IMR-90 (cell line): ENCODE results near the gene GAL3ST2. TPM values are rescaled to one million over a fixed set of nuclear protein-coding genes. Genes with fewer than 3 reads are reported as not detected.

Experiments used
- ATAC-seq: fragments of 200-7000 bp; cut with Tn5 transposase; 2 replicates; pipeline ENCODE4 v1.9.1; 2020; ENCODE audit warnings: low read depth, mild to moderate bottlenecking, moderate library complexity
- BruUV-seq: library from RNA; stranded (reverse); fragments of 400-500 nt; replicated peaks from 2 replicates; lab custom pipeline; 2021; lab: Mats Ljungman, UMichigan
- CTCF ChIA-PET: fragments of 300-600 bp; formaldehyde crosslinking; extraction: SDS; loops from one replicate; lab custom pipeline; 2021; ENCODE audit warnings: antibody characterized with exemption; lab: Yijun Ruan, JAX
- POLR2A ChIA-PET: fragments of 300-600 bp; sonication (Branson Sonifier 250); formaldehyde crosslinking; loops from one replicate; lab custom pipeline; 2022; ENCODE audit warnings: antibody characterized with exemption; ENCODE audit not compliant: unreplicated experiment; lab: Charles Lee
- DNase-seq: peaks from one replicate; pipeline ENCODE4 v3.0.0; 2013
- H2AFZ ChIP-seq: replicated peaks from 2 replicates; pipeline ENCODE3; 2013; ENCODE audit warnings: low read length, mild to moderate bottlenecking; ENCODE audit not compliant: poor library complexity
- H2AK5ac ChIP-seq: 2 replicates; pipeline ENCODE4 v1.6.1; 2013; ENCODE audit warnings: low read depth, low read length, inconsistent platforms
- H2AK9ac ChIP-seq: replicated peaks from 2 replicates; pipeline ENCODE3; 2013; ENCODE audit warnings: mild to moderate bottlenecking, low read depth, low read length, moderate library complexity; ENCODE audit not compliant: poor library complexity
- H2BK120ac ChIP-seq: 2 replicates; pipeline ENCODE4 v1.6.1; 2013; ENCODE audit warnings: low read depth, low read length, inconsistent platforms
- H2BK15ac ChIP-seq: 3 replicates; pipeline ENCODE4 v1.6.1; 2013; ENCODE audit warnings: low read depth, low read length, inconsistent platforms
- H2BK20ac ChIP-seq: 2 replicates; pipeline ENCODE4 v1.6.1; 2013; ENCODE audit warnings: low read depth, mild to moderate bottlenecking, inconsistent platforms, low read length, moderate library complexity
- H2BK5ac ChIP-seq: 2 replicates; pipeline ENCODE4 v1.6.1; 2013; ENCODE audit warnings: mild to moderate bottlenecking, low read depth, low read length, inconsistent platforms; ENCODE audit not compliant: poor library complexity, severe bottlenecking
- H3K14ac ChIP-seq: replicated peaks from 2 replicates; pipeline ENCODE4 v1.6.1; 2013; ENCODE audit warnings: low read depth, low read length, inconsistent platforms
- H3K18ac ChIP-seq: 2 replicates; pipeline ENCODE4 v1.6.1; 2013; ENCODE audit warnings: low read depth, low read length, control low read depth
- H3K23ac ChIP-seq: 2 replicates; pipeline ENCODE4 v1.6.1; 2013; ENCODE audit warnings: low read depth, low read length, inconsistent platforms
- H3K27ac ChIP-seq: 2 replicates; pipeline ENCODE4 v1.5.1; 2013; ENCODE audit warnings: mild to moderate bottlenecking, control low read depth, low read length; ENCODE audit not compliant: insufficient read depth
- H3K27me3 ChIP-seq: 2 replicates; pipeline ENCODE4 v1.6.1; 2013; ENCODE audit warnings: low read length; ENCODE audit not compliant: control insufficient read depth, insufficient read depth
- H3K36me3 ChIP-seq: 2 replicates; pipeline ENCODE4 v1.6.1; 2013; ENCODE audit warnings: low read length, mixed read lengths; ENCODE audit not compliant: control insufficient read depth, insufficient read depth
- H3K4ac ChIP-seq: 2 replicates; pipeline ENCODE4 v1.6.1; 2013; ENCODE audit warnings: low read depth, low read length, inconsistent platforms
- H3K4me1 ChIP-seq: 2 replicates; pipeline ENCODE4 v1.6.1; 2013; ENCODE audit warnings: low read length, mixed read lengths; ENCODE audit not compliant: control insufficient read depth, insufficient read depth
- H3K4me2 ChIP-seq: 2 replicates; pipeline ENCODE4 v1.6.1; 2013; ENCODE audit warnings: low read depth, mild to moderate bottlenecking, control low read depth, low read length, moderate library complexity
- H3K4me3 ChIP-seq: 2 replicates; pipeline ENCODE4 v1.5.1; 2013; ENCODE audit warnings: low read depth, mild to moderate bottlenecking, control low read depth, low read length, moderate library complexity; ENCODE audit not compliant: insufficient read depth
- H3K56ac ChIP-seq: 2 replicates; pipeline ENCODE4 v1.6.1; 2013; ENCODE audit warnings: low read length, inconsistent platforms; ENCODE audit not compliant: insufficient read depth; ENCODE audit errors: extremely low read depth
- H3K79me1 ChIP-seq, 2 experiments: 2 replicates each; pipeline ENCODE4 v1.6.1; 2013; ENCODE audit warnings: low read length in 2 of 2, inconsistent platforms in 1 of 2, low read depth in 1 of 2
- H3K9ac ChIP-seq: 2 replicates; pipeline ENCODE4 v1.6.1; 2013; ENCODE audit warnings: low read depth, low read length, control low read depth
- H3K9me1 ChIP-seq: 2 replicates; pipeline ENCODE4 v1.6.1; 2013; ENCODE audit warnings: low read length, inconsistent platforms; ENCODE audit not compliant: insufficient read depth
- H3K9me3 ChIP-seq: 2 replicates; pipeline ENCODE4 v1.6.1; 2013; ENCODE audit warnings: low read length; ENCODE audit not compliant: control insufficient read depth, insufficient read depth
- H4K20me1 ChIP-seq: 2 replicates; pipeline ENCODE4 v1.6.1; 2013; ENCODE audit warnings: low read length, inconsistent platforms; ENCODE audit not compliant: insufficient read depth
- H4K5ac ChIP-seq: 2 replicates; pipeline ENCODE4 v1.6.1; 2013; ENCODE audit warnings: mild to moderate bottlenecking, low read depth, low read length, control low read depth
- H4K8ac ChIP-seq, 2 experiments: 2 replicates each; pipeline ENCODE4 v1.6.1; 2013; ENCODE audit warnings: low read depth in 2 of 2, low read length in 2 of 2, control low read depth in 1 of 2, inconsistent platforms in 1 of 2
- H4K91ac ChIP-seq: 2 replicates; pipeline ENCODE4 v1.6.1; 2013; ENCODE audit warnings: low read depth, low read length, inconsistent platforms; ENCODE audit not compliant: insufficient read depth
- POLR2A ChIP-seq: IDR thresholded peaks from 2 replicates; pipeline ENCODE4 v1.6.1; 2012; ENCODE audit warnings: mild to moderate bottlenecking, low read depth, low read length
- RAD21 ChIP-seq: IDR thresholded peaks from 2 replicates; pipeline ENCODE4 v1.6.1; 2012; ENCODE audit warnings: low read length, improper control_type of control experiment
- WGBS, 2 experiments: methylation state at CpG; one replicate each; pipeline versions ENCODE4 v1.1.5 to v1.1.7; 2013; ENCODE audit warnings: missing lambda C conversion rate in 2 of 2; ENCODE audit not compliant: insufficient read length in 1 of 2; ENCODE audit errors: extremely low coverage in 2 of 2; 5-methylcytosine and 5-hydroxymethylcytosine counted together
- dilution Hi-C: fragments of 300-500 bp; cut with HindIII; formaldehyde crosslinking; loops from one replicate; pipeline ENCODE4 v1.14.3; 2018; ENCODE audit warnings: low sequenced_read_pairs; ENCODE audit not compliant: unreplicated experiment
- in situ Hi-C: fragments of 300-500 bp; cut with MboI; formaldehyde crosslinking; loops from 3 replicates; pipeline ENCODE4 v1.14.3; 2019; ENCODE audit warnings: low sequenced_read_pairs, inconsistent platforms, mixed read lengths
- intact Hi-C: fragments of 100-400 bp; cut with micrococcal nuclease; formaldehyde crosslinking; loops from 2 replicates; pipeline ENCODE4 v1.10.0; 2022
- polyA plus RNA-seq, 3 experiments: library from polyadenylated mRNA; depleted of rRNA; stranded (reverse); fragments of >200 nt; gene quantifications; 2 replicates each; pipeline ENCODE4 v1.2.3, GENCODE V29; 2012; ENCODE audit warnings: low replicate concordance in 1 of 3
- total RNA-seq: library from RNA; depleted of rRNA; stranded (reverse); fragments of >200 nt; gene quantifications from 2 replicates; pipeline ENCODE4 v1.2.3, GENCODE V29; 2012

Gene GAL3ST2
- total and polyA plus RNA-seq, 2 of the 4 experiments (the other 2 are of a cell fraction) = 0.07 TPM; not detected in 1

- H3K27me3 ChIP-seq = no peaks in the 10 kb centered on the region
- no peak overlapping the region for H3K4me2 ChIP-seq
- no peak for DNase-seq
- H3K4ac ChIP-seq = no peak overlapping the region
- 55% methylated on average over 4 of the region's 13 CpGs; no CpG with 5 or more reads in 1 of the 2 experiments for WGBS, 2 experiments
- CTCF ChIA-PET = no interaction called here
- H4K91ac ChIP-seq = no peak overlapping the region
- no peak overlapping the region for H2BK5ac ChIP-seq
- no peak overlapping the region for H3K56ac ChIP-seq
- BruUV-seq = no TSS peak
- POLR2A ChIA-PET = no interaction called here
- peaks cover 24% of the 10 kb centered on the region for H3K36me3 ChIP-seq
- TF ChIP-seq POLR2A = no peak
- TF ChIP-seq RAD21 = no peak
- H4K20me1 ChIP-seq = peaks cover 7% of the 10 kb centered on the region
- H4K5ac ChIP-seq = no peak overlapping the region
- H2AK5ac ChIP-seq = no peak overlapping the region
- H2BK15ac ChIP-seq = no peak overlapping the region
- H3K14ac ChIP-seq = no peak overlapping the region
- no peak; the same call in 1 of the 2 replicates for ATAC-seq
- H3K23ac ChIP-seq = no peak overlapping the region; the same call in 1 of the 2 replicates
- no peak overlapping the region for H2BK120ac ChIP-seq
- no peak overlapping the region for H3K27ac ChIP-seq
- no peaks in the 10 kb centered on the region for H3K9me3 ChIP-seq
- H3K79me1 ChIP-seq = peaks cover 0 to 5% of the 10 kb centered on the region in 2 experiments; a peak in 1 of 4 replicates
- intact Hi-C loops = no loop called here
- H3K9ac ChIP-seq = no peak overlapping the region
- no peak overlapping the region for H2BK20ac ChIP-seq
- H2AFZ ChIP-seq = no peak overlapping the region
- H4K8ac ChIP-seq = no peak overlapping the region
- no peaks in the 10 kb centered on the region for H3K9me1 ChIP-seq
- H3K4me1 ChIP-seq = no peaks in the 10 kb centered on the region
- H3K18ac ChIP-seq = no peak overlapping the region
- H3K4me3 ChIP-seq = no peak overlapping the region
- no peak overlapping the region for H2AK9ac ChIP-seq
- dilution Hi-C loops = no loop called here
- in situ Hi-C loops = no loop called here
These were observed 13.7 kb upstream of the GAL3ST2 start for GRCh38 chr2:241762933-241763369.
